HG03558 (cell line): ENCODE results near the gene LSS.
"Not testable (repeated sequence)": the region's sequence is repeated elsewhere in the genome, so short reads cannot be mapped to it uniquely, and the experiment has no call there.

Source experiments
- ATAC-seq: cut with Tn5 transposase; IDR thresholded peaks from one replicate; pipeline ENCODE4 v1.9.1; 2021; ENCODE audit warnings: moderate number of reproducible peaks; ENCODE audit not compliant: unreplicated experiment; ENCODE audit errors: extremely low read depth

The LSS gene

GRCh38 chr21:46189959-46190490, 38.5 kb downstream of the LSS start:
- ATAC-seq, result no peak

- ATAC-seq, result no peak
Measured at GRCh38 chr21:46189213-46189958, 39.2 kb downstream of the LSS start.

- no peak for ATAC-seq
Measured at GRCh38 chr21:46188226-46189212, 40.1 kb downstream of the LSS start.

- ATAC-seq, result no peak
Measured at GRCh38 chr21:46187814-46188213, 40.8 kb downstream of the LSS start.

- ATAC-seq, result no peak
Measured at GRCh38 chr21:46187261-46187660, 41.3 kb downstream of the LSS start.

- ATAC-seq, result no peak
Measured at GRCh38 chr21:46185716-46186115, 42.9 kb downstream of the LSS start.

DNA sequence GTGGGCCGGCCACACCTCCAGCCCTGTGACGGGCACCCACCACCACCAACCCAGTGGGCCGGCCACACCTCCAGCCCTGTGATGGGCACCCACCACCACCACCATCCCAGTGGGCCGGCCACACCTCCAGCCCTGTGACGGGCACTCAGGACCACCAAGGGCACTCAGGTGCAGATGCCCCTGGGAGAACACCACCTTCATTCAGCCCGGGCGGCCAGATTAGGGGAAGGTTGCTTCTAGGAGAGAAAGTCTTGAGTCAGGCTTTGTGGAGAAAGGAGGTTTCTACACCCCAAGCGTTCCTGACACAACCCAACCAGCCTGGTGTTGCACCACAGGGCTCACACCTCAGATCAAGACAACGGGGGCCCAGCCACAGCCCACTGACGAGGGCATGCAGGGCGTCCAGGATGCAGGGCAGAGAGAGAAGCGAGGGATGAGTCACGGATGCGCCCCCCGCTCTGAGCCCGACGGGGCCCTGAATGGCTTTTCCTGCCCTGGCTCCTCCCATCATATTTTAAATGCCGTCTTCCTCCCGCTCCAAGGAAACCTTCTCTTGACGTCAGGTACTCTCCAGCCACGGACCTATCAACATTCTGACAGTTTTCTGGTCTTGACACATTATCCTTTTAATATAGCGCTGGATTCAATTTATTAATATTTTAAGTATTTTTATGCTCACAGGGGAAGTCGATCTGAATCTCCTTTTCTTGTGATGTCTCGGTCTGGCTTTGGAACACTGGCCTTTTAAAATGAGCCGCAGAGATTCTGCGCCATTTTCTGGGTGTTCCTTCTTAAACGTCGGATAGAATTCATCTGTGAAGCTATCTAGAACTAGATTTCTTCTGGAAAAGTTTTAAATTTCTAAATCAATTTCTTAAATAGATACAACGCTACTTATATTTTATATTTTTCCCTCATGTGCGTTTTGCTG, 43.7 kb downstream of the LSS start:
- ATAC-seq, result no peak

GRCh38 chr21:46183910-46184624, 44.5 kb downstream of the LSS start, which contains the start of gene SPATC1L:
SPATC1L (minus strand) TSS chr21:46184459; CDS start chr21:46182816, 1,643 bp downstream.
- ATAC-seq, result no peak

- ATAC-seq, result not testable (repeated sequence)
Measured at GRCh38 chr21:46183337-46183909, 45.2 kb downstream of the LSS start.

GRCh38 chr21:46182548-46183336, 45.8 kb downstream of the LSS start:
- no peak for ATAC-seq

GRCh38 chr21:46181953-46182547, 46.5 kb downstream of the LSS start:
- no peak for ATAC-seq

DNA sequence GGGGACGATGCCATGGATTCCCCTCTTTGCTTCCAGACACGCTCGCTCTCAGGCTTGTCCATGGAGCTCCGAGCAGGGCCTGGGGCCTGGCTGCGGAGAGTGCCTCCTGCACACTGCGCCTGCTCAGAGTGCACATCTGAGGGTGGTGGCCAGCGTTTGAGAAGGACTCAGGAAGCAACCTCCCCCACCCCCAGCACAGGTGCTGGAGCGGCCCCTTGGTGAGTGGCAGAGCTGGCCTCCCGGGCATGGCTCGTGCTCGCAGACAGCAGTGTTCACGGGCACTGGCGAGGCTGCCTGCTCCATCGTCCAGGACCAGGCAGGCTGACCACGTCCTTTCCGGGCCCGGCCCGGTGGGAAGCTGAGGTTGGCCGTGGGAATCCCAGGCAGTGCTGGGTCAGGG, 47.1 kb downstream of the LSS start:
- no peak for ATAC-seq

- no peak for ATAC-seq
Measured at GRCh38 chr21:46180778-46181391, 47.7 kb downstream of the LSS start.

GRCh38 chr21:46180079-46180722, 48.4 kb downstream of the LSS start:
- no peak for ATAC-seq

DNA sequence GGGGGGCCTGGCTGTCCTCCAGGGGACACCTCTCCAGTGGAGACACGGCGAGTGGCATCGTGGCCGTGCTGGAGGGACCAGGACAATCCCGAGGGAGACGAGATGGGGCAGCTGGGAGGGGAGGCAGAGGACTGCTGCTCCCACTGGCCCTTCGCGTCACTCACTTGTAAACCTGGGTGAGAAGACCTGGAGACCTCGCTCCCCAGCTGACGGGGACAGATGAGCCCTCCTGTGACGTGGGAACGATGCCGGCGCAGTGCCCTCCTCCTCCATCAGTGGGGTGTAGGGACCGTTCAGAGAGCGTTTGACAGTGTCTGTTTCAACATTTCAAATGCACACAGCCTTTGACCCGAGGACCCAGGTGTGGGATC, 48.9 kb downstream of the LSS start:
- ATAC-seq, result no peak

GRCh38 chr21:46178961-46179360, 49.6 kb downstream of the LSS start:
- ATAC-seq, result no peak
